ENCODE measurements around the gene CREB3L1.

Gene CREB3L1

GRCh38 chr11:46343520-46343919, 66.1 kb downstream of the CREB3L1 start:
- Histone ChIP-seq H3K79me1 (ENCODE audit: low read length) (peaks cover 32% of the 10 kb centered on the region), H3K14ac (ENCODE audit: low read length) (no peak overlapping the region), H3K4ac (ENCODE audit: low read depth, low read length) (no peak overlapping the region), H3K9ac (ENCODE audit: low read length) (no peak overlapping the region), H2BK12ac (ENCODE audit: low read length) (no peak overlapping the region), H4K8ac (ENCODE audit: low read depth, low read length) (no peak overlapping the region), H3K27me3 (ENCODE audit: insufficient read depth, low read length) (no peaks in the 10 kb centered on the region), H4K91ac (ENCODE audit: low read depth, low read length) (no peak overlapping the region), H3K4me2 (ENCODE audit: low read length) (no peak overlapping the region), H3K36me3 (ENCODE audit: control insufficient read depth in 1 of 2, insufficient read depth in 2 of 2, low read length in 2 of 2) (no peaks in the 10 kb centered on the region), H3K79me2 (ENCODE audit: control insufficient read depth, insufficient read depth, low read length, poor library complexity) (peaks cover 15% of the 10 kb centered on the region), H2BK120ac (ENCODE audit: insufficient read depth, low read length, poor library complexity) (no peak overlapping the region), H4K12ac (ENCODE audit: low read depth, low read length) (no peak overlapping the region), H3K18ac (ENCODE audit: low read length) (no peak overlapping the region), H3K4me3 (ENCODE audit: low read depth, low read length) (no peak overlapping the region), H2AK5ac (ENCODE audit: low read length) (no peak overlapping the region), H3K23ac (ENCODE audit: low read length) (no peak overlapping the region), H3K9me3 (ENCODE audit: insufficient read depth, low read depth, low read length) (peaks cover under 1% of the 10 kb centered on the region), H2AFZ (ENCODE audit: insufficient read depth, low read length, poor library complexity) (no peak overlapping the region), H3K4me1 (ENCODE audit: control insufficient read depth in 1 of 2, insufficient read depth in 2 of 2, low read length in 2 of 2) (peaks cover 48 to 50% of the 10 kb centered on the region in 2 experiments), H3K27ac (ENCODE audit: low read depth, low read length) (peak overlapping the region; percentile 56), H2BK5ac (ENCODE audit: low read depth, low read length, poor library complexity) (no peak overlapping the region)
- DNase-seq, result peak; percentile 88 to 94
- no CpG with 5 or more reads among the region's 3 CpGs for WGBS (ENCODE audit: extremely low coverage, insufficient coverage, insufficient read length)

GRCh38 chr11:46345131-46345597, 67.7 kb downstream of the CREB3L1 start:
- peaks cover 24% of the 10 kb centered on the region for H3K79me1 ChIP-seq (ENCODE audit: low read length)
- peak overlapping the region; percentile 96 for H2AK5ac ChIP-seq (ENCODE audit: low read length)
- H3K9ac ChIP-seq (ENCODE audit: low read length), result no peak overlapping the region
- peak overlapping the region; percentile 95 for H4K91ac ChIP-seq (ENCODE audit: low read depth, low read length)
- H3K79me2 ChIP-seq (ENCODE audit: control insufficient read depth, insufficient read depth, low read length, poor library complexity), result peaks cover 17% of the 10 kb centered on the region
- peaks cover 2% of the 10 kb centered on the region for H3K9me3 ChIP-seq (ENCODE audit: insufficient read depth, low read depth, low read length)
- H3K4ac ChIP-seq (ENCODE audit: low read depth, low read length), result peak overlapping the region; percentile 84
- no peak overlapping the region for H3K23ac ChIP-seq (ENCODE audit: low read length)
- H3K27me3 ChIP-seq (ENCODE audit: insufficient read depth, low read length), result no peaks in the 10 kb centered on the region
- H3K36me3 ChIP-seq (ENCODE audit: control insufficient read depth in 1 of 2, insufficient read depth in 2 of 2, low read length in 2 of 2), result no peaks in the 10 kb centered on the region
- H3K4me3 ChIP-seq (ENCODE audit: low read depth, low read length), result peak overlapping the region; percentile 10
- H2BK120ac ChIP-seq (ENCODE audit: insufficient read depth, low read length, poor library complexity), result peak overlapping the region; percentile 79
- H3K4me2 ChIP-seq (ENCODE audit: low read length), result peak overlapping the region; percentile 37
- peak overlapping the region; percentile 94 for H3K14ac ChIP-seq (ENCODE audit: low read length)
- peak overlapping the region; percentile 74 for H2BK5ac ChIP-seq (ENCODE audit: low read depth, low read length, poor library complexity)
- peak; percentile 82 to 87 for DNase-seq
- H4K8ac ChIP-seq (ENCODE audit: low read depth, low read length), result peak overlapping the region; percentile 91
- peak overlapping the region; percentile 93 for H3K18ac ChIP-seq (ENCODE audit: low read length)
- whole genome bisulfite sequencing (ENCODE audit: extremely low coverage, insufficient coverage, insufficient read length), result no CpG with 5 or more reads among the region's 20 CpGs
- H3K4me1 ChIP-seq (ENCODE audit: control insufficient read depth in 1 of 2, insufficient read depth in 2 of 2, low read length in 2 of 2), result peaks cover 40 to 48% of the 10 kb centered on the region in 2 experiments
- H2AFZ ChIP-seq (ENCODE audit: insufficient read depth, low read length, poor library complexity), result peak overlapping the region; percentile 61
- peak overlapping the region; percentile 52 for H3K27ac ChIP-seq (ENCODE audit: low read depth, low read length)
- H4K12ac ChIP-seq (ENCODE audit: low read depth, low read length), result peak overlapping the region; percentile 55
- peak overlapping the region; percentile 96 for H2BK12ac ChIP-seq (ENCODE audit: low read length)

DNA sequence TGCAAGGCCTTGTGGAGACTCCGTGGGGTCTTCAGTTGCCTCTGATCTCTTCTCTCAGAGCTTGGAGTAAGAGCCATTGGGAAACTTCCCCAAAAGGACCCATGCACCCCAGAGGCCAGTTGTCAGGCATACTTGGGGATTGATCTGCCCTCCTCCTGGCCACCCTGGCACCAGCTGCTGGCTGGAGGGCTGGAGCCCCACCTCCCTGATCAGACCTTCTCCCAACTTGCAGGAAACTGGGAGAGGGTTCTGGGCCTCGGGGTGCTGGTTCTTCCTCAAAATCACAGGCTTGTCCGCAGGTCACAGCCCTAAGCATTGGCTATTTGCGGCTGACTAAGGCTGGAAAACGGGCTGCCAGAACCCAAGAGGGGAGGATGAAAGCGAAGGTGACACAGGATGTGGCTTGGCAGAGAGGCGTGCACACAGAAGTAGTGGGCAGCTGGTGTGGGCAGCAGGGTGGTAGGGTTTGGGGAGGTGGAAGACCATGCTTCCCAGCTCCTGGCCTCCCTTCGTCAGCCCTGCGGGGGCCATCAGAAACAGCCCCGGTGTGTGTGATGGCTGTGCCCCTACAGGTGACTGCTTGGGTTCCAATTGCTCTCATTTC, 68.5 kb downstream of the CREB3L1 start:
- H3K14ac ChIP-seq (ENCODE audit: low read length), result peak overlapping the region; percentile 94
- WGBS (ENCODE audit: extremely low coverage, insufficient coverage, insufficient read length), result no CpG with 5 or more reads among the region's 10 CpGs
- no peak overlapping the region for H3K9ac ChIP-seq (ENCODE audit: low read length)
- H3K79me2 ChIP-seq (ENCODE audit: control insufficient read depth, insufficient read depth, low read length, poor library complexity), result peaks cover 17% of the 10 kb centered on the region
- no peak overlapping the region for H3K4me3 ChIP-seq (ENCODE audit: low read depth, low read length)
- no peaks in the 10 kb centered on the region for H3K36me3 ChIP-seq (ENCODE audit: control insufficient read depth in 1 of 2, insufficient read depth in 2 of 2, low read length in 2 of 2)
- DNase-seq, result no peak
- H3K79me1 ChIP-seq (ENCODE audit: low read length), result peaks cover 24% of the 10 kb centered on the region
- H4K8ac ChIP-seq (ENCODE audit: low read depth, low read length), result peak overlapping the region; percentile 91
- peak overlapping the region; percentile 95 for H4K91ac ChIP-seq (ENCODE audit: low read depth, low read length)
- peak overlapping the region; percentile 37 for H3K4me2 ChIP-seq (ENCODE audit: low read length)
- no peak overlapping the region for H3K23ac ChIP-seq (ENCODE audit: low read length)
- H3K4ac ChIP-seq (ENCODE audit: low read depth, low read length), result no peak overlapping the region
- no peak overlapping the region for H3K27ac ChIP-seq (ENCODE audit: low read depth, low read length)
- peaks cover 2% of the 10 kb centered on the region for H3K9me3 ChIP-seq (ENCODE audit: insufficient read depth, low read depth, low read length)
- peaks cover 42 to 48% of the 10 kb centered on the region in 2 experiments for H3K4me1 ChIP-seq (ENCODE audit: control insufficient read depth in 1 of 2, insufficient read depth in 2 of 2, low read length in 2 of 2)
- H2BK12ac ChIP-seq (ENCODE audit: low read length), result peak overlapping the region; percentile 96
- H2BK120ac ChIP-seq (ENCODE audit: insufficient read depth, low read length, poor library complexity), result peak overlapping the region; percentile 79
- no peak overlapping the region for H4K12ac ChIP-seq (ENCODE audit: low read depth, low read length)
- H3K18ac ChIP-seq (ENCODE audit: low read length), result peak overlapping the region; percentile 93
- peak overlapping the region; percentile 96 for H2AK5ac ChIP-seq (ENCODE audit: low read length)
- H2BK5ac ChIP-seq (ENCODE audit: low read depth, low read length, poor library complexity), result peak overlapping the region; percentile 74
- H3K27me3 ChIP-seq (ENCODE audit: insufficient read depth, low read length), result no peaks in the 10 kb centered on the region
- H2AFZ ChIP-seq (ENCODE audit: insufficient read depth, low read length, poor library complexity), result no peak overlapping the region

GRCh38 chr11:46346886-46347636, 69.6 kb downstream of the CREB3L1 start, which contains the start of gene DGKZ:
DGKZ (plus strand) TSS chr11:46347463; CDS start chr11:46347660, 197 bp downstream.
- Histone ChIP-seq H3K36me3 (ENCODE audit: control insufficient read depth in 1 of 2, insufficient read depth in 2 of 2, low read length in 2 of 2) (peaks cover 0 to 2% of the 10 kb centered on the region in 2 experiments), H2BK5ac (ENCODE audit: low read depth, low read length, poor library complexity) (peak within 1 kb of the TSS; percentile 29), H2BK12ac (ENCODE audit: low read length) (peak within 1 kb of the TSS; percentile 24), H3K4ac (ENCODE audit: low read depth, low read length) (peak within 1 kb of the TSS; percentile 99), H3K14ac (ENCODE audit: low read length) (peak within 1 kb of the TSS; percentile 97), H3K9me3 (ENCODE audit: insufficient read depth, low read depth, low read length) (peaks cover 2% of the 10 kb centered on the region), H4K91ac (ENCODE audit: low read depth, low read length) (peak within 1 kb of the TSS; percentile 67), H4K8ac (ENCODE audit: low read depth, low read length) (peak within 1 kb of the TSS; percentile 67), H2BK120ac (ENCODE audit: insufficient read depth, low read length, poor library complexity) (peak within 1 kb of the TSS; percentile 70), H3K4me2 (ENCODE audit: low read length) (peak within 1 kb of the TSS; percentile 88), H3K23ac (ENCODE audit: low read length) (no peak within 1 kb of the TSS), H2AFZ (ENCODE audit: insufficient read depth, low read length, poor library complexity) (peak within 1 kb of the TSS; percentile 73), H4K12ac (ENCODE audit: low read depth, low read length) (peak within 1 kb of the TSS; percentile 72), H2AK5ac (ENCODE audit: low read length) (peak within 1 kb of the TSS; percentile 93), H3K79me1 (ENCODE audit: low read length) (peaks cover 24% of the 10 kb centered on the region), H3K27me3 (ENCODE audit: insufficient read depth, low read length) (no peaks in the 10 kb centered on the region), H3K27ac (ENCODE audit: low read depth, low read length) (no peak within 1 kb of the TSS), H3K9ac (ENCODE audit: low read length) (peak within 1 kb of the TSS; percentile 83), H3K79me2 (ENCODE audit: control insufficient read depth, insufficient read depth, low read length, poor library complexity) (peaks cover 20% of the 10 kb centered on the region), H3K18ac (ENCODE audit: low read length) (peak within 1 kb of the TSS; percentile 91), H3K4me1 (ENCODE audit: control insufficient read depth in 1 of 2, insufficient read depth in 2 of 2, low read length in 2 of 2) (peaks cover 38 to 43% of the 10 kb centered on the region in 2 experiments), H3K4me3 (ENCODE audit: low read depth, low read length) (peak within 1 kb of the TSS; percentile 92)
- DNase-seq, result peak; percentile 79 to 93
- no CpG with 5 or more reads among the region's 80 CpGs for WGBS (ENCODE audit: extremely low coverage, insufficient coverage, insufficient read length)

Measured in trophoblast cell (in vitro differentiated cells and primary cell).